NCI-H345 treated with DMSO at 0.1 percent for 48 hours (cell line): ENCODE results near the gene TTC36.
"Not testable (repeated sequence)": the region's sequence is repeated elsewhere in the genome, so short reads cannot be mapped to it uniquely, and the experiment has no call there.

ENCODE experiments used
- DNase-seq: peaks from one replicate; lab custom pipeline; 2025; ENCODE audit not compliant: unreplicated experiment; lab: John Stamatoyannopoulos, UW

TTC36 gene, protein sequence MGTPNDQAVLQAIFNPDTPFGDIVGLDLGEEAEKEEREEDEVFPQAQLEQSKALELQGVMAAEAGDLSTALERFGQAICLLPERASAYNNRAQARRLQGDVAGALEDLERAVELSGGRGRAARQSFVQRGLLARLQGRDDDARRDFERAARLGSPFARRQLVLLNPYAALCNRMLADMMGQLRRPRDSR

GRCh38 chr11:118527109-118527508 is at the start of gene TTC36:
TTC36 (plus strand) TSS chr11:118527474; CDS start chr11:118527495, 21 bp downstream.
- no peak for DNase-seq

- not testable (repeated sequence) for DNase-seq
Observed at GRCh38 chr11:118481238-118481637, 46.0 kb upstream of the TTC36 start.

DNA sequence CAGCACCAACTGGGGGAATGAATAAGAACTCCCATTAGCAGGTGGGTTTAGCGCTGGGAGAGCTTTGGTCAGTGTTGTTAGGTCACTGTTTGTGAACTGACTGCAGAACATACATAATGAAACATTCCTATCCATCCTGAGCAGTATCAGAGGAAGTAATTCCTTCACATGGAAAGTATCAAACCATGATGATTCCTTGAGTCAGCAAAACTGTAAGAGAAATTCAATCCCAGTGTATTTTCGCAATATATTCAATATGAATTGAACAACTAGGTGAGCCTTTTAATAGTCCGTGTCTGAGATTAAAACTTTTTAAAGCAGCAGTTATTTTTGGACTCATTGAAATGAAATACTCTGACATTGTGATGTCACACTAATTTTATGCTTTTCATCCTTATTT is 42.9 kb upstream of the TTC36 start:
- DNase-seq, result no peak

DNA sequence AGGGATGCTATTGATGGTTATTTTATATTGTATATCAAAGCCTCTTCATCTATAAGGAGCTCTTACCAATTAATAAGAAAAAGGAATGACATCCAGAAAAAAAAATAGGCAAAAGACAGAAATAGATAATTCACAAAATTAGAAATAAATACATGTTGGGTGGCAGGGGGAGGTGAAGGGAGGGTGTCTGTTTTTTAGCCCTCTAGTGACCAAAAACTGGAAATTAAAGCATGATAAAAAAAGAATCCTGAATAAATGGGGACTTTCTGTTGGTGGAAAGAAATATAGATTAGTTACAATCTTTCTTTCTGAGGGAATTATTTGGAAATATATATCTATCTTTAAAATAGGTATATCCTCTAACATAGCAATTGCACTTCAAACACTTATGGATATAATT is 42.0 kb upstream of the TTC36 start:
- no peak for DNase-seq

DNA sequence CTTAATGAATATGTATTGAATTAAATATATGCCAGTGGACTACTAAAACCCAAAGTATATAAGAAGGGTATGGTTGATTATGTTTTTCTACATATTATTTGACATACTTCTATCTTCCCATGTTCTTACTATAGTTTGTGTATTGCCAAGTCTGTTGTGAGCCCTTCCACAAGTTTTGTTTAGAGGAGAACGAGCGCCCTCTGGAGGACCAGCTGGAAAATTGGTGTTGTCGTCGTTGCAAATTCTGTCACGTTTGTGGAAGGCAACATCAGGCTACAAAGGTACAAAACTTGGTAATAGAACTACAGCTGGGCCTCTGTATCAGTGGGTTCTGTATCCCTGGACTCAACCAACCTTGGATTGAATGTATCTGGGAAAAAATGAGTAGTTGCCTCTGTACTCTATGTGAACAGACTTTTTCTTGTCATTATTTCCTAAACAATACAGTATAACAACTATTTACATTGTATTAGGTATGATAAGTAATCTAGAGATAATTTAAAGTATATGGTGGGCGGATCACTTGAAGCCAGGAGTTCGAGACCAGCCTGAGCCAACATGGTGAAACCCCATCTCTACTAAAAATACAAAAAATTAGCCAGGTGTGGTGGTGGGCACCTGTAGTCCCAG is 38.7 kb upstream of the TTC36 start:
- DNase-seq, result peak; percentile 72

- DNase-seq, result no peak
Observed at GRCh38 chr11:118491041-118491440, 36.2 kb upstream of the TTC36 start.

DNA sequence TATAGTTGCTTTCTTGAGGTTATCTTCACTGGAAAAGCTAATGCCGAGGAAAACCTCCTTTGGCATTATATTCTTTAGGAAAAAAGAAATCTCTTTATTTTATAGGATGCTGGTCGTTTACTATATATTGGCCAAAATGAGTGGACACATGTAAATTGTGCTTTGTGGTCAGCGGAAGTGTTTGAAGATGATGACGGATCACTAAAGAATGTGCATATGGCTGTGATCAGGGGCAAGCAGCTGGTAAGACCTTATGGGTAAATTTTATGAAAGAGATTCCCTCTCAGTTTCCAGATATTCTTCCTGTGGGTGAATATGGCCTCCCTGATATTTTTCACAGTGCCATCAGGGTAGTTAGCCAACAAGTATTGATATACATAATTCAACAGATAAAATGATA is 29.4 kb upstream of the TTC36 start:
- DNase-seq, result no peak

GRCh38 chr11:118503216-118503615 is 24.1 kb upstream of the TTC36 start:
- no peak for DNase-seq

DNA sequence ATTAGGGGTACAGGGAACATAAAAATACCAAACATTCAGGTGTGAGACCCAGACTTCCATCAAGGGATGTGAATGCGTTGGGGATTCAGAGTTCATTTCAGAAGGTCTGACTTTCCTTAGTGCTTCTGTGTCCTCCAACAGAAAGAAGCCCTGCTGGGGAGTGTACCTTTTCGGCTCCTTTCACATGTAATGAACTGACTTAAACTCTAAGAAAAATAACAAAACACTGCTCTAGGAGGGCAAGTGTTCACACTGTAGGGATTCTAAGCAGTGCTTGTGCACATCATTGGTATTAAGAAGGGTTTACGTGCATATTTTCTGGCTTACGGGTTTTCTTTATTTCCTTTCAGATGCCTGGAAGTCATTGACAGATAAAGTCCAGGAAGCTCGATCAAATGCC is 15.7 kb upstream of the TTC36 start:
- DNase-seq, result no peak

DNA sequence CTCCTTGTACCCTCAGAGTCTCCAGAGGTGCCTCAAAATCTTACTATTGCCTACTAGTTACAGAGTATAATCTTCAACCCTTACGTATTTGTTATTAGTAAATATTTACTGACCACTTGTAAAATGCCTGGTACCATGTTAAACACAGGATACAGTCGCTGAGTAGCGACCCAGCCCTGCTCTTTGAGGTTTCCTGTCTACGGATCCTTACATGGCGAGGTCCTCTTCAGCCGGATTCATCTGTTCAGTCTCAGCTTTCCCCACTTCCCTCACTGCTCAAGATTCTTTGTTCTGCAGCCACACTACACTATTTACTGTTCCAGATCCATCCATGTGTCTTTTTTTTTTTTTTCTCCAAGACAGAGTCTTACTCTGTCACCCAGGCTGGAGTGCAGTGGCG is 13.2 kb upstream of the TTC36 start:
- DNase-seq, result no peak

DNA sequence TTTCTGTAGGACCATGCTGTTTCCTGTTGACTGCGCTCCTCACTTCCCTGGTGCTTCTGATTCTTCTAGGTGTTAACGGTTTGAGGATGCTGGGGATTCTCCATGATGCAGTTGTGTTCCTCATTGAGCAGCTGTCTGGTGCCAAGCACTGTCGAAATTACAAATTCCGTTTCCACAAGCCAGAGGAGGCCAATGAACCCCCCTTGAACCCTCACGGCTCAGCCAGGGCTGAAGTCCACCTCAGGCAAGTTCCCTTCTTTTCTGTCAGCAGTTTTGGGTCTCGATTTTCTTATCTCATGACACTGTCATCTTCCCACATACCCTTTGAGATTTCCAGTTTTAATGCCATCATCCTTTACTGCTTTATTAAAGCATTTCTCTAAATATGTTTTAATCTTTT is 7.7 kb upstream of the TTC36 start:
- DNase-seq, result no peak

DNA sequence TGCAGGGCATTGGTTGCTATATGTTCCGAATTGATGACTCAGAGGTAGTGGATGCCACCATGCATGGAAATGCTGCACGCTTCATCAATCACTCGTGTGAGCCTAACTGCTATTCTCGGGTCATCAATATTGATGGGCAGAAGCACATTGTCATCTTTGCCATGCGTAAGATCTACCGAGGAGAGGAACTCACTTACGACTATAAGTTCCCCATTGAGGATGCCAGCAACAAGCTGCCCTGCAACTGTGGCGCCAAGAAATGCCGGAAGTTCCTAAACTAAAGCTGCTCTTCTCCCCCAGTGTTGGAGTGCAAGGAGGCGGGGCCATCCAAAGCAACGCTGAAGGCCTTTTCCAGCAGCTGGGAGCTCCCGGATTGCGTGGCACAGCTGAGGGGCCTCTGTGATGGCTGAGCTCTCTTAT is 5.4 kb upstream of the TTC36 start:
- no peak for DNase-seq

GRCh38 chr11:118522571-118523072 is 4.7 kb upstream of the TTC36 start:
- no peak for DNase-seq

DNA sequence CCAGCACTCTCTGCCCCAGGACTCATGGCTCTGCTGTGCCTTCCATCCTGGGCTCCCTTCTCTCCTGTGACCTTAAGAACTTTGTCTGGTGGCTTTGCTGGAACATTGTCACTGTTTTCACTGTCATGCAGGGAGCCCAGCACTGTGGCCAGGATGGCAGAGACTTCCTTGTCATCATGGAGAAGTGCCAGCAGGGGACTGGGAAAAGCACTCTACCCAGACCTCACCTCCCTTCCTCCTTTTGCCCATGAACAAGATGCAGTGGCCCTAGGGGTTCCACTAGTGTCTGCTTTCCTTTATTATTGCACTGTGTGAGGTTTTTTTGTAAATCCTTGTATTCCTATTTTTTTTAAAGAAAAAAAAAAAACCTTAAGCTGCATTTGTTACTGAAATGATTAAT is 2.9 kb upstream of the TTC36 start:
- DNase-seq, result no peak

- no peak for DNase-seq
Observed at GRCh38 chr11:118524757-118525470, 2.4 kb upstream of the TTC36 start.

- no peak for DNase-seq
Observed at GRCh38 chr11:118526688-118527087, 586 bp upstream of the TTC36 start.

DNA sequence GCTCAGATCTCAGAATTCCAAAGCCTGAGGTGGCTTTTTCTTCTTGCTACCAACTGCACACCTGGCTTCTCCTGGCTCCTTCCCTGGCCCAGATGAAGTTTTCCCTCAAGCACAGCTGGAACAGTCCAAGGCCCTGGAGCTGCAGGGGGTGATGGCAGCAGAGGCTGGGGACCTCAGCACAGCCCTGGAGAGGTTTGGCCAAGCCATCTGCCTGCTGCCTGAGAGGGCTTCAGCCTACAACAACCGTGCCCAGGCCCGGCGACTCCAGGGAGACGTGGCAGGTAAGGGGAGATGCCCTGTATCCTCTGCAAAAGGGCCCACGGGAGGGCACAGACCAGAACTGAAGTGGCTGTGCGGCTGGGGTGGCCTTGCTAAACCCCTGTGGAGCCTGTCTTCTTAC is 1.2 kb downstream of the TTC36 start:
- no peak for DNase-seq

- DNase-seq, result no peak
Observed at GRCh38 chr11:118529584-118530175, 2.4 kb downstream of the TTC36 start.

DNA sequence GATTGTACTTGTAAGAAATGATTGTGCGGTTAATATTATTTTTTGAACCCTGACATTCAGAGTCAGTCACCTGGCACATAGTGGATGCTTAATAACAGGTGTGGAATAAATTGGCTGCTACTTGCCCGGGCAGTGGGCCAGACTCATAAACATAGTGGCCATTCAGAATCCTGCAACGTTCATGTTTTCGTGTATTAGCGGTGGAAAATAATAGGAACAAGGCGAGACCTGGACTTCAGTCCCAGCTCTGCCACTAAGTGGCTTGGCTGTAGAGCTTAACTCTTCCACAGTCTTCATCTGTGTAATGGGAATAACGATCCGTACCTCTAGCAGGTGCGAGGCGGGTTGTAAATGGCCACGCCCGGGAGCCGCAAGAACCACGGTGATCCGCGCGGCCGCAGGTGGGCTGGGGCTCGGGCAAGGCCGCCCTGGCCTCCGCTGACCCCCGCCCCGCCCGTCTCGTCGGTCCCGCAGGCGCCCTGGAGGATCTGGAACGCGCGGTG is 3.0 kb downstream of the TTC36 start:
- peak; percentile 28 for DNase-seq

DNA sequence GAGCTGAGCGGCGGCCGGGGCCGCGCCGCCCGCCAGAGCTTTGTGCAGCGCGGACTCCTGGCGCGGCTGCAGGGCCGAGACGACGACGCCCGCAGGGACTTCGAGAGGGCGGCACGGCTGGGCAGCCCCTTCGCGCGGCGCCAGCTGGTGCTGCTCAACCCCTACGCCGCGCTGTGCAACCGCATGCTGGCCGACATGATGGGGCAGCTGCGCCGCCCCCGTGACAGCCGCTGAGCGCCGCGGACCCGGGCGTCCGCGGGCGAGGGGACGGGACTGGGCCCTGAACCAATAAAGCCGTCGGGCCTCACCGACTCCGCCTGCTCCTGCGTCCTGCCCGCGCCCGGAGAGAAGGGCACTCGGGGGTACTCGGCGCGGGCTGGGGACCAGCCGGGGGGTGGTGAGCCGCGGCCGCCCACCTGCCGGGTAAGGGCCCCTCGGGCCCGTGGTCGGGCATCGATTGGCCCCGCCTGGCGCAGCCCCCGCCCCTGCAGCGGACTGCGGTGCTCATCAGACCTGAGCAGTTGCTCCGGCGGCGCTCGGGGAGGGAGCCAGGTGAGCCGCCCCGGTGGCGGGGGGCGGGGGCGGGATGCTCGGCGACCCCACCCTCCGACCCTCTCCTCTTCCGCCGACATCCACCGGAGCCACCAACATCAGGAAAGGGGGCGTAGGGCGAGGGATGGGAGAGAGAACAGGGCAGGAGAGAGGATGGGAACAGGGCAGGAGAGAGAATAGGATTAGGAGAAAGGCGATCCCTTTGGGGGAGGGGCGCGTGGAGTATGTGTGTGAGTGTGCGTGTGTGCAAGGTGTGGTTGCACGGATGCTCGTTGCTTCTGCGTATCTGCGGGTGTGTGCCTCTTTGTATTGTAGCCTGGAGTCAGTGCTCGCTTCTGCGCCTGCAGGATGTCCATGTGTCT is 3.7 kb downstream of the TTC36 start, which contains the start of gene TMEM25:
TMEM25 (plus strand) TSS at position 510 of the 914 bp plus-strand sequence. CDS start 610 bp downstream, outside the sequence.
- peak; percentile 48 for DNase-seq
